ENCODE data around the gene XPO4.

XPO4 gene

GRCh38 chr13:20851844-20852402 is 50.6 kb downstream of the XPO4 start:
- TF ChIP-seq EZH2phosphoT487 (IDR thresholded peaks at IDR 0.05; ENCODE audit: borderline replicate concordance, low read length): no peak
- TF ChIP-seq, protein P1, sequence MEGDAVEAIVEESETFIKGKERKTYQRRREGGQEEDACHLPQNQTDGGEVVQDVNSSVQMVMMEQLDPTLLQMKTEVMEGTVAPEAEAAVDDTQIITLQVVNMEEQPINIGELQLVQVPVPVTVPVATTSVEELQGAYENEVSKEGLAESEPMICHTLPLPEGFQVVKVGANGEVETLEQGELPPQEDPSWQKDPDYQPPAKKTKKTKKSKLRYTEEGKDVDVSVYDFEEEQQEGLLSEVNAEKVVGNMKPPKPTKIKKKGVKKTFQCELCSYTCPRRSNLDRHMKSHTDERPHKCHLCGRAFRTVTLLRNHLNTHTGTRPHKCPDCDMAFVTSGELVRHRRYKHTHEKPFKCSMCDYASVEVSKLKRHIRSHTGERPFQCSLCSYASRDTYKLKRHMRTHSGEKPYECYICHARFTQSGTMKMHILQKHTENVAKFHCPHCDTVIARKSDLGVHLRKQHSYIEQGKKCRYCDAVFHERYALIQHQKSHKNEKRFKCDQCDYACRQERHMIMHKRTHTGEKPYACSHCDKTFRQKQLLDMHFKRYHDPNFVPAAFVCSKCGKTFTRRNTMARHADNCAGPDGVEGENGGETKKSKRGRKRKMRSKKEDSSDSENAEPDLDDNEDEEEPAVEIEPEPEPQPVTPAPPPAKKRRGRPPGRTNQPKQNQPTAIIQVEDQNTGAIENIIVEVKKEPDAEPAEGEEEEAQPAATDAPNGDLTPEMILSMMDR (IDR thresholded peaks at IDR 0.05; ENCODE audit: low read depth, low read length, poor library complexity, severe bottlenecking): no peak
- H3K79me2 ChIP-seq (ENCODE audit: control insufficient read depth, low read length): peaks cover 18% of the 10 kb centered on the region
- H3K36me3 ChIP-seq (ENCODE audit: control insufficient read depth, low read length): peaks cover 29% of the 10 kb centered on the region

GRCh38 chr13:20848944-20849343 is 53.6 kb downstream of the XPO4 start:
- Histone ChIP-seq H3K79me2 (ENCODE audit: control insufficient read depth, low read length) (peaks cover 23% of the 10 kb centered on the region), H3K4me2 (ENCODE audit: low read length) (no peak overlapping the region), H3K36me3 (ENCODE audit: control insufficient read depth, low read length) (peaks cover 18% of the 10 kb centered on the region), H4K20me1 (ENCODE audit: control insufficient read depth, insufficient read depth, low read depth, low read length) (0 out of 2 replicates have a peak, but pooled peaks cover 3% of the 10 kb centered on the region), H3K27me3 (ENCODE audit: control insufficient read depth, low read length) (no peaks in the 10 kb centered on the region), H3K9me2 (replicated peaks; ENCODE audit: control insufficient read depth, low read length) (no peaks in the 10 kb centered on the region), H3K4me1 (ENCODE audit: control insufficient read depth, low read length) (no peaks in the 10 kb centered on the region), H3K4me3 (ENCODE audit: low read length) (no peak overlapping the region), H3K27ac (ENCODE audit: low read depth, low read length) (no peak overlapping the region), H3F3A (ENCODE audit: control insufficient read depth, insufficient read depth) (no peaks in the 10 kb centered on the region), H3K9me3 (ENCODE audit: control insufficient read depth, insufficient read depth, low read length) (no peaks in the 10 kb centered on the region)
- TF ChIP-seq, protein P1 (IDR thresholded peaks at IDR 0.05; ENCODE audit: low read depth, low read length, poor library complexity, severe bottlenecking): no peak
- TF ChIP-seq EZH2phosphoT487 (IDR thresholded peaks at IDR 0.05; ENCODE audit: borderline replicate concordance, low read length): no peak

More at GRCh38 chr13:20851844-20852402, 50.6 kb downstream of the XPO4 start:
- Histone ChIP-seq H3K9me3 (ENCODE audit: control insufficient read depth, insufficient read depth, low read length) (no peaks in the 10 kb centered on the region), H3K4me3 (ENCODE audit: low read length) (no peak overlapping the region), H3K4me1 (ENCODE audit: control insufficient read depth, low read length) (no peaks in the 10 kb centered on the region), H3F3A (ENCODE audit: control insufficient read depth, insufficient read depth) (no peaks in the 10 kb centered on the region), H3K9me2 (replicated peaks; ENCODE audit: control insufficient read depth, low read length) (no peaks in the 10 kb centered on the region), H3K27me3 (ENCODE audit: control insufficient read depth, low read length) (no peaks in the 10 kb centered on the region), H3K4me2 (ENCODE audit: low read length) (no peak overlapping the region), H3K27ac (ENCODE audit: low read depth, low read length) (no peak overlapping the region), H4K20me1 (ENCODE audit: control insufficient read depth, insufficient read depth, low read depth, low read length) (0 out of 2 replicates have a peak, but pooled peaks cover 3% of the 10 kb centered on the region)

DNA sequence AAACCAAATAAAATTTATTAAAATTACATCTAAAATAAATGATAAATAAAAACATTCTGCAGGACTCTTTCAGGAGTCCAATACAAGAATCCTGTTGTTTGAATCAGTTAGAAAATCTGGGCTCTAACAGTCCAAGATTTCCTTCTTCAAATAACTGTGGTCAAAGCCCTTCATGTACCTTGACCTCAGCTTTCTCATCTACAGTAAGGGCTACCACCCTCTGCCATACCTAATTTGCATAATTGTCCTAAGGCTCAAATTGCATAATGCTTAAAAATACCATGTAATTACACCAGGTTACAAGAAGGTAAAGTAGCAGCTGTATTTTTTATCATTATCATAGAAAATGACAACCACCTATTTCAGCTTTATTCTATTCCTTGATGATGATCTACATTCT is 54.3 kb downstream of the XPO4 start:
- Histone ChIP-seq H3K27ac (ENCODE audit: low read depth, low read length) (no peak overlapping the region), H3K4me2 (ENCODE audit: low read length) (no peak overlapping the region), H3F3A (ENCODE audit: control insufficient read depth, insufficient read depth) (no peaks in the 10 kb centered on the region), H3K9me2 (replicated peaks; ENCODE audit: control insufficient read depth, low read length) (no peaks in the 10 kb centered on the region), H3K79me2 (ENCODE audit: control insufficient read depth, low read length) (peaks cover 22% of the 10 kb centered on the region), H3K4me3 (ENCODE audit: low read length) (no peak overlapping the region), H4K20me1 (ENCODE audit: control insufficient read depth, insufficient read depth, low read depth, low read length) (0 out of 2 replicates have a peak, but pooled peaks cover 3% of the 10 kb centered on the region), H3K4me1 (ENCODE audit: control insufficient read depth, low read length) (no peaks in the 10 kb centered on the region), H3K36me3 (ENCODE audit: control insufficient read depth, low read length) (peaks cover 21% of the 10 kb centered on the region), H3K9me3 (ENCODE audit: control insufficient read depth, insufficient read depth, low read length) (no peaks in the 10 kb centered on the region), H3K27me3 (ENCODE audit: control insufficient read depth, low read length) (no peaks in the 10 kb centered on the region)
- TF ChIP-seq EZH2phosphoT487 (IDR thresholded peaks at IDR 0.05; ENCODE audit: borderline replicate concordance, low read length): no peak
- TF ChIP-seq, protein P1 (IDR thresholded peaks at IDR 0.05; ENCODE audit: low read depth, low read length, poor library complexity, severe bottlenecking): no peak

Measured in DOHH2 (cell line).